Stimulated activated CD8-positive, alpha-beta memory T cell treated with anti-CD3 and anti-CD28 coated beads, Interleukin-4, amount 100 ng/mL, for 24 hours (primary cell): Measurements from ENCODE around the gene SPEG.
A peak's percentile ranks its signal among the peaks of the same experiment; 100 is the strongest.

ENCODE experiments used
- DNase-seq: peaks from one replicate; pipeline ENCODE4 v3.0.0-alpha.2; 2020; ENCODE audit warnings: low read depth

The SPEG gene

DNA sequence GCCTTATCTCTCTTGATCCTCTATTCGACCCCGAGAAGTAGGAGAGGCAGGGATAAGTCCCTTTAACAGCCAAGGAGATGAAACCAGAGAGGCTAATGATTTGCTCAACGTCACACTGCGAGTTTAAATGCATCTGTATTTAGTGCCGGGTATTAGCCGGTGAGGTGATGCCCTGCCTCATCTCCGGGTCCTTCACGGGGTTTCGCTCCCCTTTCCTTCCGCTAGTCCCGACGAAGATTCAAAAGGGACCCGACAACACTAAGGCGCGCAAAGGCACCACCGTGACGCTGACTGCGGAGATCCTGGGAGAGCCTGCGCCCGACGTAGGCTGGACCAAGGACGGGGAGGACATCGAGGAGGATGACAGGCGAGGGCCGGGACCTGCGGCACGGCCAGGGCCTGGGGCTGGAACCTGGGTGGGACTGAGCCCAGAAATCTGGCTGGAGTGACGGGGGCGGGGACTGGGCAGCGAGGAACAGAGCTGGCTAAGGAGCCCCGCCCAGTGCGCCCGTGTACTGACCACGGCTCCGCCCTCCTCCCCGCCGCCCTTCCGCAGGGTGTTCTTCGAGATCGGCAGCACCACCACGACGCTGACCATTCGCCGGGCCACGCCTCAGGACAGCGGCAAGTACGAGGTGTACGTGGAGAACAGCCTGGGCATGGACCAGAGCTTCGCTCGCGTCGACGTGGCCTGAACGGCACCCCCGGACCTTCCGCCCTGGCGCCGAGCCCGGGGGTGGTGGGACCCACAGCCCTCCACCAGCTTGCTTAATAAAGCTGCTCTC lies 63.0 kb downstream of the SPEG start:
- DNase-seq = peak; percentile 24

DNA sequence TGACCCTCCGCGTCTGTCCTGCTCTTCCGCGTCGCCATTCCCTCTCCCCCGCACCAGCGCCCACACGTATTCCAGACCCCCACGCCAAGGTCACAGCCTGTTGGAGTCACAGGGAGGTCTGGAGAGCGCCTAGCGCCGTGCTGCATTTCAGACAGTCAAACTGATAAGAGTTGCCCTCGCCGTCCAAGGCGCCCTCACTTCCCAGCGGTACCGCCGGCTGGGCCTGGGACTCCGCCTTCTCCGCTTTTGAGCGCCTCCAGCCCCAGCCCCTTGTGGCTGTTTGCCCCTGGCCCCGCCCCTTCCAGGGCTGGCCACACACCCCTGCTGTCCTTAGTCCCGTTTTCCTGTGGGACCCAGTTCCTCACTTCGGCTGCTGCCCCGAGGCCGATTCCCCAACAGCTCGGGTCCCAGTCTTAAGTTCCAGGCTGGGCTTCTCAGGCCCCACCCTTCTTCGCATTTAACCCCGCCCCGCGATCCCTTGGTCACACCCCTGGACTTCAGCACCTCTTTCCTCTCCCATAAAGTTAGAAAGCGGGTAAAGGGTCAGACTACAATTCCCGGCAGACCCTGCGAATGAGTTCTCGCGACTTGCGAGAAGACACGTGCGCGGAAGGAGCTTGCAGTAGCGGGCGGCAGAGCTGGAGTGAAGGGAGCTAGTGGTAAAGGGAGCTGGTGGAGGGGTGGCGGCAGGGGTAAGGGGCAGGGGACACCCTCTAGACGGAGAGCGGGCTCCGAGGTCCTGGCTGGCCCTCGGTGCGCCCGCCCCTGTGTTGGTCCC lies 63.8 kb downstream of the SPEG start, which contains the start of gene GMPPA:
TSS of gene GMPPA (plus strand) at position 612 of the 778 bp plus-strand sequence. CDS start 1,085 bp downstream, outside the sequence.
- peak; percentile 89 for DNase-seq

DNA sequence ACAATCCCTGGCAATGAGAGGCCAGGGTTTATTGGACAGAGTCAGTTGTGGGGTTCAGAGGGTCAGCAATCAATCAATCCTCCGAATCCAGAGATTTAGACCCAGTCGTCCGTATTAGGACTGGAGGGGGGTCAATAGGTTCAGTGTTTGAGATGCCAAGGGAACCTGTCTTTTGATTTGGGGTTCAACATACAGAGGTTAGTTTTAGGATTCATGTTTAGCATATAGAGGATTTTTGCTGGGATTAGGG lies 64.3 kb downstream of the SPEG start:
- no peak for DNase-seq

DNA sequence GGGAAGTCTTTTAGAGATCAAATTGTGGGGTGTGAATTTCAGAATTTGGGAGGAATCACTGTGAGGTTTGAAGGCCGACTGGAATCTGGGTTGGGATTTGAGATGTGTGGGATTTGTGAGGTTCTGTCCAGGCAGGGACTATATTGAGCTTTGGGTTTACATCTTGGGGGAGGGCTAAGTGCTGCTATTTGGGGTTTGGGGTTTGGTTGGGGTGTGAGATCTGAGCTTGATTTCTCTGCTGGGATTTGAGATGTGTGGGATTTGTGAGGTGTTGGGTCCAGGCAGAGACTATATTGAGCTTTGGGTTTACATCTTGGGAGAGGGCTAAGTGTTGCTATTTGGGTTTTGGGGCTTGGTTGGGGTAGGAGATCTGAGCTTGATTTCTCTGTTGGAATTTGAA lies 64.9 kb downstream of the SPEG start:
- no peak for DNase-seq

DNA sequence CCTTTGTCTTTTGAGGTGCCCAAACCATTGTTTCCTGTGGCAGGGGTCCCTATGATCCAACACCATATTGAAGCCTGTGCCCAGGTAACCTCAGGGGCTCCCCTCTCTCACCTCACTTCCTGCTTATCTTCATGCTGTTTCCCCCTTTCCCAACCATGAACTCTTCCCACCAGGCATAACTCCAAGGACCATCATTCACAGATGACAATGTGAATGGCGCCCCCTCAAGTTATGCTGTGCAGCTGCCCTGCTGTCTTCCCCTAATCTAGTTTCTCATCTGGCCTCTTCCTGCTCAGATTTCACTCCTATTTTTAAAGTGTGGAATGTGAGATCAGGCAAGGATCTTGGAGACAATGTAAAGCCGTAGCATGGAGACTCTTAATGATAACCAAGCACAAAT lies 65.5 kb downstream of the SPEG start:
- DNase-seq = no peak

DNA sequence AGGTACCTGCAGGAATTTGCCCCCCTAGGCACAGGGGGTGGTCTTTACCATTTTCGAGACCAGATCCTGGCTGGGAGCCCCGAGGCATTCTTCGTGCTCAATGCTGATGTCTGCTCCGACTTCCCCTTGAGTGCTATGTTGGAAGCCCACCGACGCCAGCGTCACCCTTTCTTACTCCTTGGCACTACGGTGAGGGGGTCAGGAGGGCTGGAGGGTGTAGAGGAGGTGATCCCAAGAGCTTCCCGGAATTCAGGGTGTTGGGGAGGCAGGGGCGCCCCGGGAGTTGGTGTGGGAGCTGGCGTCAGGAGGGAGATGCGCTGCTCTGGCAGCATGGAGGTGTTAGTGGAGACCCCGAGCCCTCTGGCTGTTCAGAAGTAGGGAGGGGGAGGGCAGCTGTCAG lies 67.2 kb downstream of the SPEG start:
- no peak for DNase-seq

DNA sequence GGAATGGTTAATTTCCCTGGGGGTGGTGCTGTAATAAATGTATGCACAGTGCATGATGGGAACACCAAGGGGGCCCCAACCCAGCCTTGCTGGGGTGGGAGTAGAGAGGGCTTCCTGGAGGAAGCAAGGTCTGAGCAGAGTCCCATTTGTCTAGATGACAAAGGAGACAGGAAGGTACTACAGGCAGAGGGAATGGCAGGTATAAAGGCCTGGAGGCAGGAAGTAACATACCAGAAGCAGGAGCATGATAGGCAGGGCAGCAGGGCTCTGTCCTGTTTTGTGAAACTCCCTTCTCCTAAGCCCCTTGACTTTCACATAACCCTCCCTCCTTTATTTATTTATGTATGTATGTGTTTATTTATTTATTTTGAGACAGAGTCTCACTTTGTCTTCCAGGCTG lies 68.0 kb downstream of the SPEG start:
- DNase-seq = no peak

DNA sequence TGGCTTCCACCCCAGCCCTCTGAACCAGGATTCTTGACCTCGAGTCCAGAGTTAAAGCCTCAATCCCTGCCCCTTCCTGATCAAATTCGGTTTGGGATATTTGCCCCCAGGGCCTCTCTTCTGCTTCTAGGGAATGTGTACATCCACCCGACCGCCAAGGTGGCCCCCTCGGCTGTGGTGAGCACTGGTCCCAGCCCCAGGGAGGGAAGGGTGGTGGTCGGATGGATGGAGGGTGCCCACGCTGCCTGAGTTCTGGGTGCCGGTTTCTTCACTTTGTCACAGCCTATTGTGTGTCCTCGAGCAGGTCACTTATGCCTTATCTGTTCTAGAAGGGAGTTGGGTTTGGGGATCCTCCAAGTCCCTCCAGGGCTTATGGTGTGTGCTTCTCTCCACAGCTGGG lies 70.9 kb downstream of the SPEG start:
- DNase-seq = no peak

DNA sequence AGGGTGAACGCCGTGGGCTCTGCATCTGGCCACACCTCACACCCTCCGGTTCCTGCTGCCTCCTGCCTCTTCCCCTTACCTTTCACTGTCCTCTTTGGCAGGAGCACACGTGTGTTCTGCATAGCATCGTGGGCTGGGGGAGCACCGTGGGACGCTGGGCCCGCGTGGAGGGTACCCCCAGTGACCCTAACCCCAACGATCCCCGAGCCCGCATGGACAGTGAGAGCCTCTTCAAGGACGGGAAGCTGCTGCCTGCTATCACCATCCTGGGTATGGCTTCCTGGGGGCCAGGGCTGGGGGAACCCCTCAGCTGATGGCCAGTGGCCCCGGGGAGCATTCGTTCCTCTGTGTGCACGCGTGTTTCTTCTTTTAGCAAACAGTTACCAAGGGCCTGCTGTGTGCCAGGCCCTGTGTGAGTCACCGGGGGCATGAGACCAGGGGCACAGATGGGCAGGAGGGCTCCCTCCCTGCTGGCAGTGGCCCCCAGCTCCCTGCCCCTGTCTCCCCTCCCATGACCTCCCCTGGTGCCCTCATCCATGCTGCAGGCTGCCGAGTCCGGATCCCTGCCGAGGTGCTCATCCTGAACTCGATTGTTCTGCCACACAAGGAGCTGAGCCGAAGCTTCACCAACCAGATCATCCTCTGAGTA lies 71.6 kb downstream of the SPEG start:
- DNase-seq = no peak

DNA sequence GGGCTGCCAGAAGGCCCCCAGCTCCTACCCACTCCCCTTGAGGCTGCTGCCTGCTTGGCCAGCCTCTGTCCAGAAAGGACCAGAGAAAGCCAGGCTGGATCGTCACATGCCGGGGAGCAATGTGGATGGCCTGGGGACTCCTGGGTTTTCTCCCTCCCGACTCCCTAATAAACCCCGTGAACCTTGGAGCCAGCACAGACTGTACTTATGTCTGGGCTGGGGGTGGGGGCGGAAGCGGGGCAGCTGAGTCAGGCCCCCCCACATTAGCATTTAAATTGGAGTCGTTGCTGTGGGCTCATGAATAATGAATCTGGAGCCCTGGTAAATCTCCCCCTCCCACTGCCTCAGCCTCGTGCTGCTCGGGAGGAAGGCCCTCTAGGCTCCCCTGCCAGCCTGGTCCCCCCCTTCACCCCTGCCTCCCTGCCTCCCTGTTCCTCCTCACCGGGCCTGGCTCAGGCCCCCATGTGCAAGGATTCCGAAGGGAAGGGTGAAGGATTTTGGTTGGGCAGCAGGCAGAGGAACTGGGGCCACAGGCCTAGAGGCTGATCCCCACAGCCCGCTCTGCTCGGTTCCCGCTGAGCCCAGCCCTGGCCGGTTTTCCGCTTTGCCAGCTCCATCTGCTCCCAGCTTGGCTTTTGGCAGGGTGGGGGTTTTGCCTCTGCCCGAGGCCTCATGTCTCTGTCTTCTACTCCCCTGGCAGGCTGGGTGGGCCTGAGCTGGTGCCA lies 72.3 kb downstream of the SPEG start:
- no peak for DNase-seq

DNA sequence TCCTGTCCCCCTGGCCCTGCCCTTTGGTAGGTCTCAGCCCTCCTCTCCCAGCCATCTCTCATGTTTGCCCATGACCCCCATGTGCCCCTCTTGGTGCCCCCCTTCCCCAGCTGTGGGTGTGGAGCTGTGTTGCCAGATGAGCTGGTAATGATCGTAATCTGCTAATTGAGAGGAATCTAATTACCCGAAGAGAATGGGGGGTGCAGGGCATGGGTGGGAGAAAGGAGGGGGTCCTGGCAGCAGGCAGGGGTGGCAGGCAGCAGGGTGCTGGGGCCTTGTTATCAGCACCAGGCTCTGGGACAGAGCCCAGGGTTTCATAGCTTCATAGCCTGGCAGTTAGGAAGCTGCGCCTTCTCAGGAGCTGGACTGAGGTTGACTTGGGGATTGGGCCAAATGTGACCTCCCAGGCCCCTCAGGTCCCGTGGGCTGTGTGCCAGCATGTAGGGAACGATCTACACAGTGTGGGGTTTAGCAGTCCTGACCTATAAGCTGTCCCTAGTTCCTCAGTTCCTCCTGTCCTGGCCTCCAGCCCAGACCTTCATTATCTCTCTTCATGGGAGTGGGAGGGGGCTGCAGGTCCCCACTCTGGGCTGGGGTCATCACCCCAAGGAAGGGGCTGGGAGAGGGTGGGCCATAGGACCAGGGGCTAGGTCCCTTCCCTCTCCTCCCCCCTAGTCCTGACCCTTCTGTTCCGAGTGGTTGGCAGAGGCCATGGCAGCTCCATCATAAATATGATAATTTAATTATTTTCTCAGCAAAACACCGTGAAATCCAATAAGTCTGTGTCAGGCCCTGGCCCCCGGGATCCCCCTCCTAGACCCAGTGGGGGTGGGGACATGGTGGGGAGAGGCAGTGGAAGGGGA lies 73.2 kb downstream of the SPEG start:
- DNase-seq = no peak

DNA sequence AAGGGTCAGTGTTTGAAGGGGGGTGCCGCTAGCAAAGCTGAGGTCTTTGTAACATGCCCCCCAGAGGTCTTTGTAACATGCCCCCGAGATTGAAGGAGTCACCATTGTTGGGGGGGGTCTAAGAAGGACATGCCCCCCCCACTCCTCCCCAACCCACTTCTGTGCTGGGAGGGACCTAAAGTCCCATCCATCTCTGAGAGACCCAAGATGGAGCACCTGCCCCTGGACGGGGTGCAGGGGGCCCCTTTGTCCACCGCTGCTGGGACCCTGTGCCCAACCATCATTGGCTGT lies 73.7 kb downstream of the SPEG start:
- DNase-seq = no peak

DNA sequence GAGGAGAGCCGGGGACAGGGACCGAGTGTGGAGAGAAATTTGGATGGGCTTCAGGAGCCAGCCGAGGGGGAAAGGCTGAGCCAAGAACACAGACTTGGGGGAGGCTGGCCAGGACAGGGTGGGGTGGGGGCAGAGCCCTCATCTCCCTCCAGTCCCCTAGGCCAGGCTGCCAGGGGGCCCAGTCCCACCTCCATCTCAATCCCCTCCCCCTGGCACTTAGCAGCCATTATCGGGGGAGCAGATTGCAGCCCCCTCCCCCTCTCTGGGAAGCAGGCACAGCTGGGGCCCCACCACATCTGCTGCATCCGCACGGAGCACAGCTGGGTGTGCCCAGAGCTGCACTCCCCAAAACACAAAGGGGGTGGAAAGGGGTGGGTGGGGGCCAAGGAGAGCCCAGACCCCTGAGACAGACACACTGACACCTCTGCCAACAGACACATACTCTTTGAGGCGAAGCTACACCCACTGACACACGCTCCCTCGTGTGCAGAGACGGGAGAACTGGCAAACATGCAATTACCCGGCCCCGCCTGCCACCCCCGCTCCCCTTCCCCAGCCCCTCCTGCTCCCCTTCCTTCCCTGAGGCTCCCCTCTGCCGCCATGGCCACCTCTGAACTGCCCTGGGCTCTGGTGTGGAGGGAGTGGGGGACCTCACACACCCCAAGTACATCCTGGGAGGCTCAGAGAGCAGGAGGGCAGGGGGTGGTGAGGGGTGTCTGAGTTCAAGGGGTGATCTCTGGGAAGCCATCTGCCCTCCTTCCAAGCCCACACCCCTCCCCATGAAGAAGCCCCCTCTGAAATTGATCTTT lies 74.5 kb downstream of the SPEG start:
- DNase-seq = no peak

DNA sequence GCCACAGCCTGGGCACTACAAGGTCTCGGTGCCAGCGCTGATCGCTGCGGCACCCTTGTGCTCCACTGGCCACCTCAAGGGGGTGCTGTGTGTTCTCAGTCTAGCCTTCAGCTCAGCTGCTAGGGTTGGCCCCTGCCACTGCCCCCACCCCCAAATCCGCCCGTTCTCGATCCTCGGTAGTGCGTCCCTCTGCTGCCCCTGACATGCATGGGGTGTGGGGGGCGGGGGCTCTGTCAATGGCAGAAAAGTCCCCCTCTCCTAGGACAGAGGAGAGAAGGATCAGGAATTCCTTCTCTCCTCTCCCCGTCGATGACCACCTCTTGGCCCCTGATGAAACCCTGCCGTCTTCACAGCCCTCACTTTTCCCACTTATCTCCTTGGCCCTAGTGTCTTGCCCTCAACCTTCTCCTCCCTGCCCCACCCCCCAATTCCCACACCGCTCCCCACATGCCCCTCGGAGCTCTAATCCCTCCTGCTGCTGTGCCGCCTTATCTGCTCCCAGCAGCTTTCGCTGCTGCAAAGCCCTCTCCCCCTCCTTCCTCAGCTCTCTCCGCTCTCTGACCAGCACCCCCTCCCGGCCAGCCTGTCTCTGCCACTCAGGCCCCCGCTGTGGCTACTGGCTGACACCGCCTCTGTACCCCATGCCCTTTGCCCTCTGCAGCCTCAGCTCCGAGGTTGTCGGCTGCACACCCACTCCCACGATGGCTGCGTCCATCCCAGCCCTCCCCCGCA lies 75.3 kb downstream of the SPEG start:
- peak; percentile 19 for DNase-seq

DNA sequence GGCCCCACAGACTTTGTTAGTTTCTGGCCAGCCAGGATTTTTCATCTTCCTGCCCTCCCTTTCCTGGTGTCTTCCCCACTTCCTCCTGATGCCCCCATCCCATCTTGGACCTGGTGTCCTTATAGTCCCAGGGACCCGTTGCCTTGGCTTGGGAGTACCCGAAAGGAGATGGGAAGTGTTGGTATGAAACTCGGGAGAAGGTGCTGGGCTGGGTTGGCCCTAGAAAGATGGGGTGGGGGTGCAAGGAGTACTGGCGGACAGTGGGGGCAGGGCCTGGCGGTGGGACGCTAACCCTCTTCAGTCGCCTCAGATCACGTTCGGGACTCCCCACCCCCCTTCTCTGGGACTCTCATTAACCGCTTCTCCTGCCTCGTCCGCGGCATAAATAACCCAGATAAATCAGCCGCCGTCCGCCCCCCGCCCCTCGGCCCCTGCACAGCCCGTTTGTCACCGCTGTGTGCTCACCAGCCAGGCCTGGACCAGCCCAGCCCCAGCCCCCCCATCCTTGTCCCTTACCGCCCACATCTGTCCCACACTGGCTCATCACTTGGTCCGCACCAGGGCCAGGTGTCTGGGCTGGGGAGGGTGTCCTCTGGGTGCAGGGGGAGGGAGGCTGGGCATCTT lies 76.0 kb downstream of the SPEG start:
- no peak for DNase-seq

DNA sequence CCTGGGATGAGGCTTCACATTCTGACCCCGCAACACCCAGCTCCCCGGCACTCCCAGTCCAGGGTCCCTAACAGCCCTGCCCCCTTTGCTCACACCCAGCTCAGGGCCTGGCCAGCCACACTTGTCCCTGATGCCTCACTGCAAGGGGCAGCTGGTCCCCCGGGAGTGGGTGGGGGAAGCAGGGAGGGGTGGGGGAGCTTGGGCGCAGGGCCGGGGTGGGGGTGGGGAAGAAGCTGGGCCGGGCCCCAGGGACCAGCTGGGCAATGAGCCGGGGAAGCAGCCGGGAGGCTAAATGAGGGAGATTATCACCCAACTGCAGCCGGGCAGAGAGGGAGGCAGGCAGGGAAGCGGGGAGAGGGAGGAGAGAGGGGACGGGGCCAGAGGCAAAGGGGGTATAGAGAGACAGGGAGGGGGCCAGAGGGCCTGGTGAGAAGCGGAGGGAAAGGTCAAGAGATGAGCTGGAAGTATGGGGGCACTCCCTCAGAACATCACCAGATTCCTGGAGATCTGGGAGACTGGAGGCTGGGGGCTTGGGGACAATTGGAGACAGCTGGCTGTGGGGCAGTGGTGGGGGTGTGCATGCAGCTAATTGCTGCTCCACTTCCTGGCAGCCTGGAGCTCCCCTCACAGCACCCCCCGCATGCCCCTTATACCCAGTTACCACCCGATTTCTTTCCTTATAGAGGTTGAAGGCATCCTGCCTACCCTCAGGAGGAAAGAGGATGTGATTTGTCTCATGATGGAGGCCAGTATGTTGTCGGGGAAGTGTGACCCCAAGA lies 77.1 kb downstream of the SPEG start:
- no peak for DNase-seq

DNA sequence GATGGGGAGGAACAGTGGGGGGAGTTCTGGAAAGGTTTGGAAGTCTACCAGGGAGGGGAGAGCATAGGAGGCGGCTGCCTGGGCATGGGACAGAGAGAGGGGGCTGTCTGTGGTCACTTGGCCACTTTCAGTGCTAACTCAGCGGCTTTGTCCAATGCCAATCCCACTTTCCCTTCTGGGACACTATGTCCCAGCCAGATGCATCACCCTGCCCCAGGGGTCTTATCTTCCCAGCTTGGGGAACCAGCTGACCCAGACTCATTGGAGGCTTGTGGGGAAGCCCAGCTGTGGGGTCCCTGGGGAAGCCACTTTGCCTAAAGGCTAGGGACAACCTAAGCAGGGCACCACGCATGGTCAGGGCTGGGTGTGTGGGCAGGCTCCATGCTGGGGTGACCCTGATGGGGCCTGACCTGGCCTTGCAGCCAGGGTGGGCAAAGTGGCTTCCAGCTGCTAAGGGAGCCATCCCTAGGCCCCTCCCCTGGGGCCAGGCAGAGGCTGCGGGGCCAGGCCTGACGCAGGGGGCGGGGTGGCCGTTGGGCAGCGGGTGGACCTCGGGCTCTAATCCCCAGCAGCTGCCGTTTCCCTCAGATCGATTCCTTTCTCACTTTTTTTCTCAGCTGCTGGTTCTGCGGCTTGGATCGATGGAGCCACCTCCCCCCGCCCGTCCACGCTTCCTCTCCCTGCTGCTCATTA lies 78.0 kb downstream of the SPEG start:
- no peak for DNase-seq

DNA sequence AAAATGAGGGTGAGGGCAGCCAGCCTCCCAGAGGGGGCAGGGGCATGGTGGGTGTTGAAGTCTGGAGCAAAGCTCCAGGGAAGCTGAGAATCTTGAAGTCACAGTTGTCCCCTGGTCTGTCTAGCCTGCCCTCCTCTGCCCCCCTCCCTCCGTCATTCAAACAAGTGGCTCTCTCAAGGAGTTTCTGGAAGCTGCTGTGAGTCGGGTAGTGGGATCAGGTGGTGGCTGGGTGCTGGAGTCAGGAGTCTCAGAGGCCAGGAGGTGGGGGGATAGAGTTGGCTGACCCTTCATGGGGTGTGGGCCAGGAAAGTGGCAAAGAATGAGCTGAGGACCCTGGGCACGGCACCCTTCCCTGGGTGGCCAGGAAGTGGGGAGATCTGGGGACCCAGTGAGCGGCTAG lies 79.1 kb downstream of the SPEG start:
- DNase-seq = no peak
